GM18951 (cell line): ENCODE measurements around the gene ARHGAP31.
"Not testable (repeated sequence)": the region's sequence is repeated elsewhere in the genome, so short reads cannot be mapped to it uniquely, and the experiment has no call there.

ENCODE experiments used
- POLR2A ChIP-seq: IDR thresholded peaks from 4 replicates; pipeline ENCODE4 v1.6.1; 2011; ENCODE audit warnings: mild to moderate bottlenecking; ENCODE audit not compliant: insufficient read length, insufficient read depth; ENCODE audit errors: extremely low read depth
- in situ Hi-C: fragments of 300-500 bp; cut with MboI; formaldehyde crosslinking; loops from one replicate; pipeline ENCODE4 v1.12.0; 2022; ENCODE audit warnings: low sequenced_read_pairs, mixed read lengths, inconsistent platforms; ENCODE audit not compliant: unreplicated experiment

ARHGAP31 gene

DNA sequence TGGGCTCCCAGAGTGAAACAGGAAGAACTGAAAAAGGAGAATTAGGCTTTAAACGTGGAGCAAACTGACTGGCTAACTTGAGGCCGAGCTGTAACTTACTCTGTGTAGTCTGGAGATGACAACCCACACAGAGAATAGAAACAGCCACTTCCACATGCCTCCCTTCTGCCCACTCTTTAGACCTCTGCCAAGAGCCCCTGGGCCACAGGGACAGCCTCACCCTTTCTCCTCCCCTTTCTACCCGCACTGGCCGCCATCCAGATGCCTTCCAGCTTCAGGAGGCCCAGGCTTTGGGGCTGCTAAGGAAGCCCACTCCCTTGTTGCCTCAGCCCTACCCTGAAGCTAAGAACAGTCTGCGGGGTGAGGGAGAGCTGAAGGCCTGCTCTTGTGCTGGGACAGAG is 6.8 kb downstream of the ARHGAP31 start:
- no peak for TF ChIP-seq POLR2A
- in situ Hi-C loops = no loop called here

DNA sequence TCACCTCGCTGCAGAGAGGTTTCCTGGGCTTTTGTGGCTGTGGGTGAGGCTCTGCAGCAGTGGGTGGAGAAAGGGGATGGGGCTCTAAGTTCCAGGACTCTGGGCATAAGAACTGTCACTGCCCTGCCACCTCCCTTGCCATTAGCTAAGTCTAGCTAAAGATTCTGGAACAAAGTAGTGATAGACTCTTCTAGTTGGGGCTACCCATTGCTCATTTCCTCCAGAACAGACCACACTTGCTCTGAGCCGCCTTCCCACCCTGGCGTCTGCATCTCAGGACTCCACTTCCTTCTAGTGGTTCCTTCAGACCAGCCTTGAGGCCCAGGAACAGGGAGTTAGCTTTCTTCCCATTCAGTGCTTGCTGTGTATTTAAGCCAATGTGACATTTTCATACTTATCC is 7.5 kb downstream of the ARHGAP31 start:
- no peak for TF ChIP-seq POLR2A
- in situ Hi-C loops = no loop called here

DNA sequence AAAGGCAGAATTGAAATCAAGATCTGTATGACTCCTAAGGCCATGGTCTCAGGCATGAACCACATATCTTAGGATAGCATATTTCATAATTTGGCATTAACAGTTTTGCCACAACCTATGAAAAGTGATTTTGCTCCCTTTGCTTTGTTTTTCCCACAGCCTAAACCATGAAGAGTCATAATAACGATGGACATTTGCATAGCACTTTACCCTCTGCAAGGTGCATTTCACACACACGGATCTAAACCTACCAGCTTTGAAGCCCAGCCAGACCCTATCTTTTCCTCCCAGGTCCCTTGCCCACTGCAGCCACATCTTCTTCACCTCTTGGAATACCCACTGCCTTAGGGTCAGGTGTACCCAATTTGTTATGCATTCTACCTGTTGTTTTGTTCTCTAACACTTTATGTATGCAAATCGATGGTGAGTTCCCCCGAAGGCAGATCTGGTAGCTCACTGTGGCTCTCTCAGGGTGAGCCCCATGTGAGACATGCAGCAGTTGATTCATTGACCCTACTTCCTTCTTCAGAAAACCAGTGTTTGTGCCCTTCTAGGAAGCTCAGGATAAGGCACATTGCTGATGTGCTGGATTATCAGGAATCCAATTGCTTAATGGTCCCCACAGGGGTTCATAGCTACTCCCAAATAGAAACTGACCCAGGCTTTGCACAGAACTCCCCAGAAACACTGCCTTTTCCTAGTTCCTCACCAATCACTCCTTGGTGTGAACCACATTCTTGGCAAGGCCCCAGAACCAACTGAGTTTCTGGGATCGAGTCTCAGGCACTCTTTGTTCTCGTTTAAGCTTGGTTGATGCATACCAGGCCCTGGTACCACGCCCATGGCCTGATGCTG is 8.7 kb downstream of the ARHGAP31 start:
- no peak for TF ChIP-seq POLR2A
- in situ Hi-C loops = no loop called here

DNA sequence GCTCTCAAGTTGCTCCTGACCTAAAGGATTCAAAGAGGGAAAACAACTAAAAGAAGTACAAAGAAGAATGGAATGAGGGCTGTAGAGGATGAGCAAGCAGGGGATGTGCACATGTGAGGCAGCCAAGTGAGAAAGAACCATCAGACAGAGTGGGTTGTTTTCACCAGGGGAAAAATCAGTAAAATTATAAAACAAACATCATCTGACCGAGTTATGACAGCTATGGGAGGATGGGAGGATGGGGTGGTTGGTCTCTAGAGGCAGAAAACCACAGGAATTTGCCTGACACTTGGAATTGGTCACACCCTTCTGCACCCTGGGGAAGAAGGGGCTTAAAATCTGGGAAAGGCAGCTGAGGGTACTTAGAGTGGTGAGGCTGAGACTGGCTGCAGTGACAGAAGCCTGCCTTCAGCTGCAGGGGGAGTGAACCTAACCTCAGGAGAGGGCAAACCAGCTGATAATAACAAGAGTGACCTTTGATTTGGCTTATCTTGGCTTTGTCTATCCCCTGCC is 10.1 kb downstream of the ARHGAP31 start:
- TF ChIP-seq POLR2A = no peak
- in situ Hi-C loops = no loop called here

DNA sequence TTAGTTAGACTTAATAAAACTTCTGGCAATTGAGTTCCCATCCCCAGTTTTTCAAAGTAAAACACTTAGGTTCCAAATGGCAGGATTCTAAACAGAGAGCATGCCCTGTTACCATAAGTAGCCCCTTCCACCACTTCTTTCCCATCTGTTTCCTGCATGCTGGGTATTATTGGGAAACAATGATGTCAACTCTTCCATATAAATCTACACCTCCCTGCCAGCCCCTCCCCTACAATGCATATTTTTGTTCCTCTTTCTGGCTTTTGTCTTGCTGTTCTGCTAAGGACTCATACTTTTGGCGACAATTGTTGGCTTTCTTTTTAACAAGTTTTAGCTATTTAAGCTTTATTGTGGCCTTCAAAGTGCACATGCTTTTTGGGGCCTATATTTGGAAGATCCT is 11.1 kb downstream of the ARHGAP31 start:
- in situ Hi-C loops = no loop called here
- no peak for TF ChIP-seq POLR2A

DNA sequence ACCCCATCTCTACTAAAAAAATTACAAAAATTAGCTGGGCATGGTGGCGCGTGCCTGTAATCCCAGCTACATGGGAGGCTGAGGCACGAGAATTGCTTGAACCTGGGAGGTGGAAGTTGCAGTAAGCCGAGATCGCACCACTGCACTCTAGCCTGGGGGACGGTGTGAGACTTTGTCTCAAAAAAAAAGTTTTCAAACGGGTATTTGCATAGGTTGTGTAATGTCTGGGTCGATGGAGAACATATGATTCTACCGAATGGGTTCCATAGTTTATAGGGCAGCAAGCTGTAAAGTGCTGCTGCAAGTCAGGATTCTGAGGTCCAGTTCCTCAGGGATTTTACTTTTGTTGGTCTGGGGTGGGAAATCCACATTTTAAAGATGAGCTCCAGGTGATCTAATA is 12.2 kb downstream of the ARHGAP31 start:
- in situ Hi-C loops = not testable (repeated sequence)

DNA sequence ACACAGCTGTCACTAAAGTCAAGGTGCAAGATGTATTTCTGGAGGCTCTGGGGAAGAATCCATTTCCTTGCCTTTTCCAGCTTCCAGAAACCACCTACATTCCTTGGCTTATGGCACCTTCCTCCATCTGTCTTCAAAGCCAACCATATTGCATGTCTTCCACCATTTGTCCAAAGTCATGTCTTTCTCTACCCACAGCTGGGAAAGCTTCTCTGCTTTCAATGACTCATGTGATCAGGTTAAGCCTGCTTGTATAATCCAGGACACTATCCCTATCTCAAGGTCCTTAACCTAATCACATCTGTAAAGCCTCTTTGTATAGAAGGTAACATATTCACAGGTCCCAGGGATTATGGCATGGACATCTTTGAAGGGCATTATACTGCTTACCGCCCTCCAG is 14.2 kb downstream of the ARHGAP31 start:
- in situ Hi-C loops = no loop called here
- no peak for TF ChIP-seq POLR2A

DNA sequence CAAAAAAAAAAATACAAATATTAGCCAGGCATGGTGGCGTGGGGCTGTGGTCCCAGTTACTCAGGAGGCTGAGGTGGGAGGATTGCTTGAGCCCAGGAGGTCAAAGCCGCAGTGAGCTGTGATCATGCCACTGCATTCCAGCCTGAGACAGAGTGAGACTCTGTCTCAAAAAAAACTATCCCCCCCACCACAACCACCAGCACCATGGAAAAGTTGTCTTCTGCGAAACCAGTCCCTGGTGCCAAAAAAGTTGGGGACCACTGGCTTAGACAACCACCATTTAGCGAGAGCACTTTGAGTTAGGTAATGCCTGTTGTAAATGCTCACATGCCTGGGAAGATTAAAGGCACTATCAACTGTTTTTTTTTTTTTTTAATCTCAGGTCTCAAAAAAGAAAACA is 15.4 kb downstream of the ARHGAP31 start:
- TF ChIP-seq POLR2A = no peak
- in situ Hi-C loops = no loop called here

DNA sequence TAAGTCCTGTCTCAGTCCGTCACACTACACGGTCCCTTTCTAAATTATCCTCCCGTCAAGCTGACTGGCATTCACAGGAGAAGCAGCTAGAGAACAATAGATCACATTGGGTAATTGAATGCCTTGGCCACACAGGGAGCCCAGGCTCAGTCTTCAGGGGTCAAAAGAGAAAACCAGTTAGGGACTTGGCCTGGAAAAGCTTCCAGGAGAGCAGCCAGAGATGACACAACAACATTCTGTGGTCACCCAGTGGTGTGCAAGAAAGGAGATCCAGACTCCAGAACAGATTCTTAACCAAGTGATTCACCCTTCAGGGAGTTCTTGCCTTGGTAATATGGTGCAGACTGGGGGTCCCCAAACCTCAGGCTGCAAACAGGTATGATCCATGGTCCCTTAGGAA is 15.9 kb downstream of the ARHGAP31 start:
- in situ Hi-C loops = no loop called here
- no peak for TF ChIP-seq POLR2A

DNA sequence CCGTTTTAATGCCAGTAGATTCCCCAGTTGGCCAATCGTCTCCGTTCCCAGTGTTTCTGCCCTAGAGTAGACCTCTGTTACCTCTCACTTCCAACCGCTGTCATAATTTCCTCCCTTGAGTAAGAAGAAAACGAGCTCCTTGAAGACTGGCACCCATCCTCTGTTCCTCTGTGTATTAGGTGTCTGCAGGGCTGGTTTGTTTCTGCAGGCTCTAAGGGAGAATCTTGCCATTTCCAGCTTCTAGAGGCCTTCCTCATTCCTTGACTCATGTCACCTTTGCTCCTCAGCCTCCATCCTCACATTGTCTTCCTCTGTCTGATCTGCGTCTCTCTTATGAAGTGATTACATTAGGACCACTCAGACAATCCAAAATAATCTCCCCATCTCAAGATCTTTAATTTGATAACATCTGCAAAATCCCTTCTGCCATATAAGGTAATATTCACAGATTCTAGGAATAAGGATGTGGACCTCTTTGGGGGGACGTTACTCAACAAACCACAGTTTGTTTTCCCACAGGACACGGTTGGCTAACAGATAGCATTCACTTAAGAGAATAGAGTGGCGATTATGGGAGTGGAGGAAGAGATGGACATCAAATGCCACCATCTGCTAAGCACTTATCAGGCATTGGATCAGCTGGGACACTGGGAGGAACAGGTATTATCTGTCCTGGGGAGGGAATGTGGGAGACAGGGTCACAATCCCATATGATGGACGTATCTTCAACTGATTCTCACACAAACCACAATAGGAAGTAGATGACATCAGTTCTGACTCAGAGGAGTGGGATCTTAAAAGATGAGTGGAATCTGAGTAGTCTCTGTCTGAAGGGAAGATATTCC is 17.1 kb downstream of the ARHGAP31 start:
- in situ Hi-C loops = no loop called here

DNA sequence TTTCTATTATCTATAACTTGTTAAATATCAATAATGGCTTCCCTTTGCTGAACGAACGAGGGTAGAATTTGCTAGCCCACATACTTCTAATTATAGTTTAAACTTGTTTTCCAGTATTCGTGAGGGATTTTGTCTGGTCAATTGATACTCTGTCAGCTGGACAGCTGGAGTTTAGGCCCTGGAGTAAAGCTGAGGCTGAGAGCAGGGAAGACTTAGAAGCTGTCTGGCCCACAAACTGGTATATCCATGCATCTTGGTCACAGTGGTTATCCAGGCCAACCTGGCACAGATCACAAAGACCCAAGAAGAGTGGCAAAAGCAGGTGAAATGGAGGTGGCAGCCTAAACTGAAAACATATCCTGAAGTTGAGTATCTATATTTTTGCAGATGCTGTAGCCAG is 19.3 kb downstream of the ARHGAP31 start:
- TF ChIP-seq POLR2A = no peak
- in situ Hi-C loops = no loop called here

More for the DNA sequence above, 17.1 kb downstream of the ARHGAP31 start:
- TF ChIP-seq POLR2A = no peak

DNA sequence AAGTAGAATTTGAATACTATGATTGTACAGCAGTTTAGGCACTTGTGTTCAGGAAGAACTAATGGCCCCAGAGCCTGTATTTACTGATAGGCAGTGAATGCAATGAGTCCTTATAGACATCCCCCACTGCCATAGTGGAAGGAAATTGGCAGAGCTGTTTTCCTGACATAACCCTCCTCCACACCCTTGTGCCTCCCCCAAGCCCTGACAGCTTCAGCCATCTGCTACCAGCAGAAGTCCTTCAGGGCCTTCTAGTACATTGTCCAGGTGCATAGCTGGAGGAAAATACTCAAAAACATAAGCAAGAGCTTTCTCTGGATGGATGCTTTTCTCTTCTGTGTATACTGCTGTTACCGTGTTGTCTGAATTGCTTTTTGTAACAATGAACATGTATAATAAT is 20.6 kb downstream of the ARHGAP31 start:
- in situ Hi-C loops = no loop called here
- no peak for TF ChIP-seq POLR2A

DNA sequence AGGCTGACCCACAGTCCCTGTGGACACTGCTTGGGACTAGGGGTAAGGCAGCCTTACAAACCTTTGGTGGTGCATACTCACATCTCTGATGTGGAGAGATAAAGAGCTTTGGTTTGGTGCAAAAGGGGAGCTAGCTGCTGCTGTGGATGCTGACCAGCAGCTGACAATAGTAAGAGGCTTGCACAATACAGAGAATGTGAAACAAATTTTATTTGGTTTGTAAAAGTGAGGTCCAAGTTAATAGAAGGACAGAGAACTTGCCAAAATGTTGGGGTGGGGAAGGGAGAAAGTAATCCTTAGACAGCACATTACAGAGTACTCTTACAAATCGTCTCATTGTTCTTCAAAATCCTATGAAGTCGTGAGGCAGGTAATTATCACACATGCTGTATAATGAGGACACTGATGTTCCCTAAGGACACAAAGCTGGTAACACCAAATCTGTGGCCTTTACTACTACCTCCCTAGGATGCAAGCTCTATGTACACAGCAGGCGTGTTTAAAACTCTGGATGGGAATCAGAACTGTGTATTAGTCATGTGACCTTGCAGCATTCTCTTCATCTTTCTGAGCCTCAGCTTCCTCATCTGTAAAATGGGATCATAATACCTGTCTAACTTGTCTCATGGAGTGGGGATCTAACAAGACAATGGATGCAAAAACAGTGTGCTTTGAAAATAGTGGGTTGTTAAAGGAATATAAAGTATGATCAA is 21.6 kb downstream of the ARHGAP31 start:
- in situ Hi-C loops = no loop called here
- no peak for TF ChIP-seq POLR2A
